PC-3 (cell line): ENCODE results near the gene PRXL2B. TPM values are rescaled to one million over a fixed set of nuclear protein-coding genes. Genes with fewer than 3 reads are reported as not detected.

ENCODE experiments used
- ATAC-seq: fragments of 200-7000 bp; cut with Tn5 transposase; 2 replicates; pipeline ENCODE4 v1.9.1; 2020; ENCODE audit warnings: mild to moderate bottlenecking, moderate library complexity
- BruUV-seq: library from RNA; stranded (reverse); fragments of 400-500 nt; replicated peaks from 2 replicates; lab custom pipeline; 2021; lab: Mats Ljungman, UMichigan
- CTCF ChIA-PET: fragments of 300-600 bp; sonication (Branson Sonifier 250); formaldehyde crosslinking; loops from one replicate; lab custom pipeline; 2022; ENCODE audit warnings: antibody characterized with exemption; lab: Charles Lee
- POLR2A ChIA-PET: fragments of 300-600 bp; sonication (Branson Sonifier 250); formaldehyde crosslinking; loops from one replicate; lab custom pipeline; 2022; ENCODE audit warnings: antibody characterized with exemption; ENCODE audit not compliant: unreplicated experiment; lab: Charles Lee
- DNase-seq: peaks from one replicate; pipeline ENCODE4 v3.0.0-alpha.2; 2015
- H2AFZ ChIP-seq: fragments of 300-600 bp; sonication (generic); 2 replicates; pipeline ENCODE4 v1.6.0; 2016; ENCODE audit warnings: antibody characterized with exemption, low read length
- H3F3A ChIP-seq: fragments of 300-600 bp; sonication (generic); one replicate; pipeline ENCODE4 v1.6.0; 2017; ENCODE audit warnings: antibody characterized with exemption, low read length, control low read depth, mild to moderate bottlenecking; ENCODE audit not compliant: unreplicated experiment
- H3K27ac ChIP-seq: fragments of 300-600 bp; sonication (generic); 2 replicates; pipeline ENCODE4 v1.5.1; 2016; ENCODE audit warnings: mild to moderate bottlenecking, low read length
- H3K27me3 ChIP-seq: fragments of 300-600 bp; sonication (generic); 2 replicates; pipeline ENCODE4 v1.6.1; 2016; ENCODE audit warnings: low read length, mixed read lengths
- H3K36me3 ChIP-seq: fragments of 300-600 bp; sonication (generic); 2 replicates; pipeline ENCODE4 v1.6.1; 2016; ENCODE audit warnings: low read depth, mixed run types, low read length, mixed read lengths
- H3K4me1 ChIP-seq: fragments of 300-600 bp; sonication (generic); 2 replicates; pipeline ENCODE4 v1.5.1; 2016; ENCODE audit warnings: low read length; ENCODE audit not compliant: insufficient read depth
- H3K4me2 ChIP-seq: fragments of 300-600 bp; sonication (generic); 2 replicates; pipeline ENCODE4 v1.6.0; 2016; ENCODE audit warnings: low read length
- H3K4me3 ChIP-seq: fragments of 300-600 bp; sonication (generic); 2 replicates; pipeline ENCODE4 v1.5.1; 2016; ENCODE audit warnings: mild to moderate bottlenecking, low read length, mixed read lengths
- H3K79me2 ChIP-seq: fragments of 300-600 bp; sonication (generic); 2 replicates; pipeline ENCODE4 v1.6.1; 2017; ENCODE audit warnings: low read length, mixed read lengths
- H3K9ac ChIP-seq: fragments of 300-600 bp; sonication (generic); 2 replicates; pipeline ENCODE4 v1.6.0; 2016; ENCODE audit warnings: mild to moderate bottlenecking, low read length
- H3K9me2 ChIP-seq: fragments of 300-600 bp; sonication (generic); replicated peaks from 2 replicates; pipeline ENCODE4 v1.6.1; 2016; ENCODE audit warnings: mixed run types, low read length, mixed read lengths
- H3K9me3 ChIP-seq: fragments of 300-600 bp; sonication (generic); 2 replicates; pipeline ENCODE4 v1.6.1; 2016; ENCODE audit warnings: low read length, mixed read lengths
- H4K20me1 ChIP-seq: fragments of 300-600 bp; sonication (generic); 2 replicates; pipeline ENCODE4 v1.6.1; 2016; ENCODE audit warnings: low read length, mixed read lengths
- EZH2 ChIP-seq: fragments of 300-600 bp; sonication (generic); IDR thresholded peaks from one replicate; pipeline ENCODE4 v1.6.1; 2017; ENCODE audit warnings: antibody characterized with exemption, mild to moderate bottlenecking, low read length; ENCODE audit not compliant: unreplicated experiment
- EZH2phosphoT487 ChIP-seq: fragments of 300-600 bp; sonication (generic); IDR thresholded peaks from 2 replicates; pipeline ENCODE4 v1.6.1; 2018; ENCODE audit warnings: mild to moderate bottlenecking, antibody characterized with exemption, low read length, borderline replicate concordance
- intact Hi-C: fragments of 100-400 bp; cut with micrococcal nuclease; formaldehyde crosslinking; loops from 2 replicates; pipeline ENCODE4 v1.9.0; 2023
- total RNA-seq: library from RNA; depleted of rRNA; stranded (reverse); fragments of >200 nt; gene quantifications from 2 replicates; pipeline ENCODE4 v1.2.3, GENCODE V29; 2014
- TF ChIP-seq, protein P1 (sequence below): fragments of 300-600 bp; sonication (generic); conservative IDR thresholded peaks from 2 replicates; pipeline ENCODE4 v1.5.1; 2017; ENCODE audit warnings: antibody characterized with exemption, low read depth, mild to moderate bottlenecking, low read length

PRXL2B gene
- total RNA-seq, 1 experiment from 2014 or later: 75.0 TPM

DNA sequence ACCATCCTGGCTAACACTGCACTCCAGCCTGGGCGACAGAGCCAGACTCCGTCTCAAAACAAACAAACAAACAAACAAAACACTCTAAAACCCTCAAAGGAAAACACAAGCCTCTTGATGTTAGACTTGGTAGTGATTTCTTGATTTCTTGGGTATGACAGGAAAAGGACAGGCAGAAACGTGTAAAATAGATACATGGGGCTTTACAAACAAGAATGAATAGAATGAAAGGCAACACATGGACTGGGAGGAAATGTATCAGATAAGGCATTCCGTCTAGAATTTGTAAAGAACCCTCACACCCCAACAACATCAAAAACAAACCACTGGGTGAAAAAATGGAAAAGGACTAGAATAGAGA lies 7.8 kb upstream of the PRXL2B start:
- Histone ChIP-seq H3K27me3 (peaks cover 8% of the 10 kb centered on the region; the same call in 1 of the 2 replicates), H3K9me3 (no peaks in the 10 kb centered on the region), H3K4me3 (no peak overlapping the region), H2AFZ (no peak overlapping the region), H3K79me2 (no peaks in the 10 kb centered on the region), H3K4me2 (no peak overlapping the region), H3K36me3 (no peaks in the 10 kb centered on the region), H3K9me2 (no peaks in the 10 kb centered on the region), H3F3A (no peaks in the 10 kb centered on the region), H3K27ac (no peak overlapping the region), H3K4me1 (no peaks in the 10 kb centered on the region; the same call in 1 of the 2 replicates), H4K20me1 (no peaks in the 10 kb centered on the region), H3K9ac (no peak overlapping the region)
- DNase-seq (no peak), ATAC-seq (no peak)
- ChIA-PET CTCF (no interaction called here), POLR2A (no interaction called here)
- TF ChIP-seq EZH2phosphoT487: no peak
- TF ChIP-seq, protein P1, sequence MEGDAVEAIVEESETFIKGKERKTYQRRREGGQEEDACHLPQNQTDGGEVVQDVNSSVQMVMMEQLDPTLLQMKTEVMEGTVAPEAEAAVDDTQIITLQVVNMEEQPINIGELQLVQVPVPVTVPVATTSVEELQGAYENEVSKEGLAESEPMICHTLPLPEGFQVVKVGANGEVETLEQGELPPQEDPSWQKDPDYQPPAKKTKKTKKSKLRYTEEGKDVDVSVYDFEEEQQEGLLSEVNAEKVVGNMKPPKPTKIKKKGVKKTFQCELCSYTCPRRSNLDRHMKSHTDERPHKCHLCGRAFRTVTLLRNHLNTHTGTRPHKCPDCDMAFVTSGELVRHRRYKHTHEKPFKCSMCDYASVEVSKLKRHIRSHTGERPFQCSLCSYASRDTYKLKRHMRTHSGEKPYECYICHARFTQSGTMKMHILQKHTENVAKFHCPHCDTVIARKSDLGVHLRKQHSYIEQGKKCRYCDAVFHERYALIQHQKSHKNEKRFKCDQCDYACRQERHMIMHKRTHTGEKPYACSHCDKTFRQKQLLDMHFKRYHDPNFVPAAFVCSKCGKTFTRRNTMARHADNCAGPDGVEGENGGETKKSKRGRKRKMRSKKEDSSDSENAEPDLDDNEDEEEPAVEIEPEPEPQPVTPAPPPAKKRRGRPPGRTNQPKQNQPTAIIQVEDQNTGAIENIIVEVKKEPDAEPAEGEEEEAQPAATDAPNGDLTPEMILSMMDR: no peak
- no peak for TF ChIP-seq EZH2
- BruUV-seq: no TSS peak
- intact Hi-C loops: no loop called here

DNA sequence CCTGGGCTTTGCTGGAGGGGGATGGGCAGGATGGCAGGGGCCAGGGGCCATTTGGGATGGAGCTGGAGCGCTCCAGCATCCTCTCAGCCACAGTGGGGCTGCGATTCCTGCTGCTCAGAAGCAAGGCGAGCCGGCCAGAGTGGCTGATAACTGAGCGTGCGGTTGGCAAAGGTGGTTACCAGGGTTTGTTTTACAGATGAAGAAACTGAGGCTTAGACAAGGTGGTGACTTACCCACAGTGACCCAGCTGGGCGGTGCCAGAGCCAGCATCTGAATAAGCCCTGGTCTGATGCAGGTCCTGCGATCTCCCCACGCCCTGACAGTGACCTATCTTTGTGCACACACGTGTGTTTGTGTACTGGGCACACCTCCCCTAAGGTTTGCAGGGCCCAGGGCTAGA lies 5.9 kb upstream of the PRXL2B start:
- H3K9me2 ChIP-seq: no peaks in the 10 kb centered on the region
- no peak overlapping the region for H2AFZ ChIP-seq
- H4K20me1 ChIP-seq: no peaks in the 10 kb centered on the region
- no peak overlapping the region for H3K27ac ChIP-seq
- ATAC-seq: no peak
- no peak for DNase-seq
- H3K4me3 ChIP-seq: no peak overlapping the region
- TF ChIP-seq EZH2phosphoT487: no peak
- no peaks in the 10 kb centered on the region for H3F3A ChIP-seq
- intact Hi-C loops: no loop called here
- no peaks in the 10 kb centered on the region for H3K27me3 ChIP-seq
- H3K36me3 ChIP-seq: no peaks in the 10 kb centered on the region
- ChIA-PET POLR2A (no interaction called here), CTCF (no interaction called here)
- peaks cover 4% of the 10 kb centered on the region; the same call in 1 of the 2 replicates for H3K79me2 ChIP-seq
- peaks cover 6% of the 10 kb centered on the region for H3K4me1 ChIP-seq
- no peaks in the 10 kb centered on the region for H3K9me3 ChIP-seq
- no TSS peak for BruUV-seq
- no peak overlapping the region for H3K9ac ChIP-seq
- H3K4me2 ChIP-seq: no peak overlapping the region

DNA sequence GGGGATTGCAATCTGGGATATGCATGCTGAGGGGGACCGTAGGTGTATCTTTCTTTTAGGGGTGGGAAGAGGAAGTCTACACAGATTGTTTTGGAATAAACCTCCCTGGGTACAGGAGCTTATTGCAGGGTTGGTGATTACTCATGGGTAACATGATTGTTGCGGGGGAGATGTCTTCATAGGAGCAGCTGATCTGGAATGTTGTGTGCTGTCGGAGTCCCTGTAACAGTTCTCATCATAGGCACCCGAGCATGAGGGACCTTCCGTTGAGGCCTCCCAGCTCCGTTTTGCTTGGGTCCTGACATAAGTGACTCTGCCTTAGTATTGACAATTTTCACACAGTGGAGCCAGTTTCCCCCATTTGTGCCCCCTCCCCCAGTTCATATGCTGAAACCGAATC lies 4.2 kb upstream of the PRXL2B start:
- H3K27me3 ChIP-seq: no peaks in the 10 kb centered on the region
- CTCF ChIA-PET: no interaction called here
- BruUV-seq: no TSS peak
- H3K9ac ChIP-seq: no peak overlapping the region
- ATAC-seq (no peak), DNase-seq (no peak)
- TF ChIP-seq, protein P1: no peak
- no peak overlapping the region for H3K4me2 ChIP-seq
- no peaks in the 10 kb centered on the region for H3F3A ChIP-seq
- H4K20me1 ChIP-seq: no peaks in the 10 kb centered on the region
- H3K79me2 ChIP-seq: peaks cover 9% of the 10 kb centered on the region; the same call in 1 of the 2 replicates
- no peaks in the 10 kb centered on the region for H3K9me2 ChIP-seq
- H3K9me3 ChIP-seq: no peaks in the 10 kb centered on the region
- POLR2A ChIA-PET: no interaction called here
- H3K36me3 ChIP-seq: no peaks in the 10 kb centered on the region
- no peak overlapping the region for H2AFZ ChIP-seq
- H3K4me1 ChIP-seq: peaks cover 8% of the 10 kb centered on the region
- H3K4me3 ChIP-seq: no peak overlapping the region
- H3K27ac ChIP-seq: no peak overlapping the region
- intact Hi-C loops: no loop called here
